ENCODE measurements around the gene CMC4.

GRCh38 chrX:155023907-155024833, 46.8 kb downstream of the CMC4 start:
- TF ChIP-seq CTCF (conservative IDR thresholded peaks at IDR 0.05; ENCODE audit: low read depth, low read length) = no peak
- no peak for TF ChIP-seq EZH2 (IDR thresholded peaks at IDR 0.05; ENCODE audit: low read length, unreplicated experiment)
